WERI-Rb-1 (cell line): ENCODE data around the gene CBY1.
A peak's percentile ranks its signal among the peaks of the same experiment; 100 is the strongest.

Source experiments
- DNase-seq: peaks from one replicate; pipeline ENCODE4 v3.0.0-alpha.2; 2020
- H3K27ac ChIP-seq: fragments of 250-450 bp; sonication (Bioruptor Pico); 2 replicates; pipeline ENCODE4 v1.5.1; 2020; ENCODE audit warnings: mild to moderate bottlenecking, moderate library complexity
- H3K27me3 ChIP-seq: fragments of 250-450 bp; sonication (Bioruptor Pico); 2 replicates; pipeline ENCODE4 v1.5.1; 2021; ENCODE audit warnings: mild to moderate bottlenecking, low read depth, moderate library complexity; ENCODE audit not compliant: insufficient read depth, severe bottlenecking
- H3K36me3 ChIP-seq: fragments of 250-450 bp; sonication (Bioruptor Pico); 2 replicates; pipeline ENCODE4 v1.5.1; 2020; ENCODE audit warnings: mild to moderate bottlenecking, moderate library complexity
- H3K4me3 ChIP-seq: 2 replicates; pipeline ENCODE4 v1.5.1; 2011; ENCODE audit warnings: low read depth, mild to moderate bottlenecking, control low read depth, low read length
- H3K9me3 ChIP-seq: fragments of 250-450 bp; sonication (Bioruptor Pico); 2 replicates; pipeline ENCODE4 v1.5.1; 2021; ENCODE audit warnings: mild to moderate bottlenecking, moderate library complexity; ENCODE audit not compliant: severe bottlenecking
- TF ChIP-seq, protein P1 (sequence below): IDR thresholded peaks from 2 replicates; pipeline ENCODE4 v1.5.1; 2011; ENCODE audit warnings: low read depth, mild to moderate bottlenecking, control low read depth, inconsistent platforms, low read length

CBY1 gene

DNA sequence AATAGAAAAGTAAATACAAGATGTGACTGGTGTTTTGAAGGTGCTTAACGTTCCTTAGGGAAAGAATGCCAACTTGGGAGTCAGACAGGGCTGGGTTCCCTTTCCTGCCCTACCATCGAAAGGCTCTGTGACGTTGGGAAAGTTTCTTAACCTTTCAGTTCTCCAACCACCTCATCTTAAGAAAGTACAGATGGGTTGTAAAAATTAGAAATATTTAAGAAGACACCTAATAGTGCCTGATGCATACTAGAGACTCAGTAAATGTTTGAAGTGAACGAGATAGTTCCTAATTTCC lies 50.4 kb downstream of the CBY1 start:
- peak overlapping the region; percentile 81 for H3K4me3 ChIP-seq
- peaks cover 47% of the 10 kb centered on the region for H3K36me3 ChIP-seq
- TF ChIP-seq, protein P1, sequence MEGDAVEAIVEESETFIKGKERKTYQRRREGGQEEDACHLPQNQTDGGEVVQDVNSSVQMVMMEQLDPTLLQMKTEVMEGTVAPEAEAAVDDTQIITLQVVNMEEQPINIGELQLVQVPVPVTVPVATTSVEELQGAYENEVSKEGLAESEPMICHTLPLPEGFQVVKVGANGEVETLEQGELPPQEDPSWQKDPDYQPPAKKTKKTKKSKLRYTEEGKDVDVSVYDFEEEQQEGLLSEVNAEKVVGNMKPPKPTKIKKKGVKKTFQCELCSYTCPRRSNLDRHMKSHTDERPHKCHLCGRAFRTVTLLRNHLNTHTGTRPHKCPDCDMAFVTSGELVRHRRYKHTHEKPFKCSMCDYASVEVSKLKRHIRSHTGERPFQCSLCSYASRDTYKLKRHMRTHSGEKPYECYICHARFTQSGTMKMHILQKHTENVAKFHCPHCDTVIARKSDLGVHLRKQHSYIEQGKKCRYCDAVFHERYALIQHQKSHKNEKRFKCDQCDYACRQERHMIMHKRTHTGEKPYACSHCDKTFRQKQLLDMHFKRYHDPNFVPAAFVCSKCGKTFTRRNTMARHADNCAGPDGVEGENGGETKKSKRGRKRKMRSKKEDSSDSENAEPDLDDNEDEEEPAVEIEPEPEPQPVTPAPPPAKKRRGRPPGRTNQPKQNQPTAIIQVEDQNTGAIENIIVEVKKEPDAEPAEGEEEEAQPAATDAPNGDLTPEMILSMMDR: no peak
- H3K27me3 ChIP-seq: no peaks in the 10 kb centered on the region
- no peak for DNase-seq
- peak overlapping the region; percentile 94 for H3K27ac ChIP-seq
- no peaks in the 10 kb centered on the region for H3K9me3 ChIP-seq

DNA sequence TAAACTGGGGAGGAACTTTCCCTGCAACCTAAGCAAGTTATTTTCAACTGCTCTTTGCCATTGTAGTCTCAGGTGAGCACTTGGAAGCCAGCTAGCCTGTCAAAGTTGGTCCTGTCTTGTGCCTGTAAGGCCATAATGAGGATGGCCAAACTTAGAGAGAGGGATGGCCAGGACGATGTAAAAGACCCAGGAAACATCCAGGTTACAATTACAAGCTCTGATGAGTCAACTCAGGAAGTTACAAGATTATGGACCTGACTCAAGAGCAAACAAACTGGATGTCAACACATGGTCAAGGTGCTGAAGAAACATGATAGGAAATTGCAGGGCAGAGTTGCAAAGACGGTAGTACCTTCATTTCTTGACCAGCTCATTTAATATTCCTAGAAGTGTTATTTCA lies 50.9 kb downstream of the CBY1 start:
- TF ChIP-seq, protein P1: no peak
- Histone ChIP-seq H3K27me3 (no peaks in the 10 kb centered on the region), H3K4me3 (peak overlapping the region; percentile 81), H3K9me3 (no peaks in the 10 kb centered on the region), H3K36me3 (peaks cover 52% of the 10 kb centered on the region), H3K27ac (no peak overlapping the region)
- no peak for DNase-seq

DNA sequence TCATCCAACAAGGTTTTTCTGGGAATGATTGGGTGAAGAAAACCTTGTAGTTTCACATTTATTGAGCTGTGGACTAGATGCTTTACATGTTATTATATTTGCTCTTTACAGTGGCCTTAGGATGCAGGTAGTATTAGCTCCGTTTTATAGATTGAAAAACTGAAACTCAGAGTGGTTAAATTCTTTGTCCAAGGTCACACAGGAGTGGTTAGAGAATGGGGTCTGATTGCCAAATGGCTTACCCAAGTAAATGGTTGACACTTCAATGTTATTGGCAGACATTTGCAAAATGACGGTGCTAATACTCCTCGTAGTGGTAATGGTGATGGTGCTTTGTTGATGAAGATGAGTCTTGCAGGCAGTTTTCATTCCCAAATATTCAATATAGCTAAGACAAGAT lies 51.5 kb downstream of the CBY1 start:
- Histone ChIP-seq H3K36me3 (peaks cover 58% of the 10 kb centered on the region), H3K27me3 (no peaks in the 10 kb centered on the region), H3K4me3 (no peak overlapping the region), H3K27ac (no peak overlapping the region), H3K9me3 (no peaks in the 10 kb centered on the region)
- DNase-seq: no peak
- TF ChIP-seq, protein P1: no peak

DNA sequence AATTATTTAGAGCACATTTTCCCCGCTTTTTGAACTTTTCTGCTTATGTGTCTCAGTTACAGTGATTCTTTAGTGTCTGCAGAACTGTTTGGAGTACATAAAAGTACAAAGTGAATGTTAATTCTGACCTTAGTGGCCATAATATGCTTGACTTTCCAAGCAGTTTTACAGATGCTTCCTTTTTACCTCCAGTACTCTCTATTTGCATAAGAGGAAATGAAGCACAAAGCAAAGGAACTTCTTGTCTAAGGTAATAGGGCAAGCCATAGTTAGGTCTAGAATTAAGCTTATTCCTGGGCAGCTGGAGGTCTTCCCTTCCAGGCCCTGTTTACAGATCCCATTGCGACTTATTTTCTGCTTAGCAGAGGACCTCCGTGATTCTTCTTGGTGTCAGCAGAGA lies 52.9 kb downstream of the CBY1 start:
- Histone ChIP-seq H3K36me3 (peaks cover 66% of the 10 kb centered on the region), H3K9me3 (no peaks in the 10 kb centered on the region), H3K27ac (no peak overlapping the region), H3K4me3 (no peak overlapping the region), H3K27me3 (no peaks in the 10 kb centered on the region)
- no peak for DNase-seq
- TF ChIP-seq, protein P1: no peak

DNA sequence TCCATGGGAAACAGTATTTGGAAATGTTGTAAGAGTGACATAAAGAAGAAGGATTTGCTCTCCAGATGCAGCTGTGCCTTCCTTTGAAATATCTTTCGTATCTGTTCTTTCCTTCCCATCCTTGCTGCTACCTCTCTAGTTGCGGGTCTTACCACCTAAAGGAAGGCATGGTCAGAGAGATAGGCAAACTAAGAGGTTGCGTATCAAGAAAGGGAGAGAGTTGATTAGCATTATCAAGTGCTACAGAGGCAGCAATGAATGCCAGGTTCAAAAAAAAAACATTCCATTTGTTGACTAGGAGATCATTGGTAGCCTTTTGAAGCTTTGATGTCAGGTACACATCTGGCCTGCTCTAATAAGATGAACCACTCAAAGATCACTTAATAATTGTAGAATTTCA lies 53.9 kb downstream of the CBY1 start:
- Histone ChIP-seq H3K4me3 (no peak overlapping the region), H3K27me3 (no peaks in the 10 kb centered on the region), H3K9me3 (no peaks in the 10 kb centered on the region), H3K27ac (no peak overlapping the region), H3K36me3 (peaks cover 75% of the 10 kb centered on the region)
- TF ChIP-seq, protein P1: no peak
- DNase-seq: no peak

DNA sequence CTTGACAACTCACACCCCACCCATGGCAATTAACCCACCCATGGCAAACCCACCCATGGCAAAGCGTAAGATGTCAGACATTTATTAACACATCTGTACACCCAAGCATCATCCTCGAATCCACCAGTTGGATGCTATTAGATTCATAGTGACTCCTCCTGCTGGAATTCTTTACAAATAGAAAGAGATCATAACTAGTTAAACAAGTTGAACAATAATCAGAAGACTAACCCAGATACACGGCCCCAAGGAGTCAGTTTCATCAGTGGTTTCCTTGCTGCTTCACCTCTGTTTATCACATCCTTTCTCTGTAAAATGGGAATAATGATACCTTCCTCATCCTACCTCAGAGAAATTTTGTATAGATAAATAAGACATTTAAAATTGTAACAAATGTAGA lies 54.4 kb downstream of the CBY1 start:
- peaks cover 80% of the 10 kb centered on the region for H3K36me3 ChIP-seq
- H3K27me3 ChIP-seq: no peaks in the 10 kb centered on the region
- no peak overlapping the region for H3K4me3 ChIP-seq
- no peaks in the 10 kb centered on the region for H3K9me3 ChIP-seq
- no peak for DNase-seq
- TF ChIP-seq, protein P1: no peak
- H3K27ac ChIP-seq: no peak overlapping the region
